ENCODE measurements around the gene OR2T6. TPM values are rescaled to one million over a fixed set of nuclear protein-coding genes. Genes with fewer than 3 reads are reported as not detected.
"Not testable (repeated sequence)": the region's sequence is repeated elsewhere in the genome, so short reads cannot be mapped to it uniquely, and the experiment has no call there.

The OR2T6 gene
- total and polyA plus RNA-seq, 8 donors: under 0.01 TPM; not detected in 7

- DNase-seq; H3K36me3 ChIP-seq; H3K4me3 ChIP-seq; H3K27ac ChIP-seq; H3K4me1 ChIP-seq; intact Hi-C loops (cut with DNase I; ENCODE audit: low total_unique reads); H3K27me3 ChIP-seq; H3K9me3 ChIP-seq: not testable (repeated sequence)
- WGBS, 5 donors: 59 to 70% (median 70%) methylated on average over 4 of the region's 4 CpGs
Observed at GRCh38 chr1:248432201-248432600, 56.7 kb downstream of the OR2T6 start.

GRCh38 chr1:248433811-248434415 is 58.4 kb downstream of the OR2T6 start:
- H3K36me3 ChIP-seq; H3K27me3 ChIP-seq; H3K4me1 ChIP-seq; H3K9me3 ChIP-seq; intact Hi-C loops (cut with DNase I; ENCODE audit: low total_unique reads); H3K27ac ChIP-seq; DNase-seq; H3K4me3 ChIP-seq: not testable (repeated sequence)
- WGBS, 5 donors: 93 to 99% (median 95%) methylated on average over 16 to 36 of the region's 38 CpGs

- intact Hi-C loops (cut with DNase I; ENCODE audit: low total_unique reads); H3K27me3 ChIP-seq; DNase-seq; H3K27ac ChIP-seq; H3K9me3 ChIP-seq; H3K4me1 ChIP-seq; H3K4me3 ChIP-seq; H3K36me3 ChIP-seq: not testable (repeated sequence)
- 73 to 98% (median 89%) methylated on average over 4 to 6 of the region's 6 CpGs for WGBS, 5 donors
Observed at GRCh38 chr1:248434913-248435312, 59.4 kb downstream of the OR2T6 start.

- intact Hi-C loops (cut with DNase I; ENCODE audit: low total_unique reads); H3K9me3 ChIP-seq; H3K27me3 ChIP-seq; H3K27ac ChIP-seq; H3K36me3 ChIP-seq; DNase-seq; H3K4me3 ChIP-seq; H3K4me1 ChIP-seq: not testable (repeated sequence)
- 64 to 74% (median 72%) methylated on average over 3 of the region's 3 CpGs for WGBS, 5 donors
Observed at GRCh38 chr1:248436303-248436702, 60.8 kb downstream of the OR2T6 start.

- H3K27ac ChIP-seq; DNase-seq; H3K36me3 ChIP-seq; intact Hi-C loops (cut with DNase I; ENCODE audit: low total_unique reads); H3K4me1 ChIP-seq; H3K27me3 ChIP-seq; H3K9me3 ChIP-seq; H3K4me3 ChIP-seq: not testable (repeated sequence)
- WGBS, 5 donors: 38 to 69% (median 48%) methylated on average over 1 of the region's 1 CpG
Observed at GRCh38 chr1:248438668-248439067, 63.1 kb downstream of the OR2T6 start.

- H3K4me1 ChIP-seq; H3K4me3 ChIP-seq; H3K9me3 ChIP-seq; H3K36me3 ChIP-seq; DNase-seq; intact Hi-C loops (cut with DNase I; ENCODE audit: low total_unique reads); H3K27me3 ChIP-seq; H3K27ac ChIP-seq: not testable (repeated sequence)
- 58 to 70% (median 66%) methylated on average over 5 of the region's 5 CpGs for WGBS, 5 donors
Observed at GRCh38 chr1:248439283-248439682, 63.7 kb downstream of the OR2T6 start.

Other genes with a start within 250 kb of the OR2T6 start
- not detected for gene OR2M5, start 230.6 kb upstream of the OR2T6 start, total RNA-seq
- gene OR2M5, start 230.6 kb upstream of the OR2T6 start, polyA plus RNA-seq: not detected
- gene OR2M2, start 200.9 kb upstream of the OR2T6 start, total RNA-seq: not detected
- gene OR2M2, start 200.9 kb upstream of the OR2T6 start, polyA plus RNA-seq: not detected
- under 1 TPM in 1 of 5 donors, not detected in 4; 0.45 TPM for gene OR2M3, start 178.5 kb upstream of the OR2T6 start, total RNA-seq
- not detected for gene OR2M3, start 178.5 kb upstream of the OR2T6 start, polyA plus RNA-seq
- gene OR2M4, start 144.3 kb upstream of the OR2T6 start, total RNA-seq: not detected
- gene OR2M4, start 144.3 kb upstream of the OR2T6 start, polyA plus RNA-seq: not detected
- gene OR2T33, start 97.8 kb upstream of the OR2T6 start, total RNA-seq: not detected
- gene OR2T33, start 97.8 kb upstream of the OR2T6 start, polyA plus RNA-seq: not detected
- gene OR2T12, start 72.3 kb upstream of the OR2T6 start, total RNA-seq: not detected
- gene OR2T12, start 72.3 kb upstream of the OR2T6 start, polyA plus RNA-seq: not detected
- not detected for gene OR2M7, start 51.2 kb upstream of the OR2T6 start, total RNA-seq
- not detected for gene OR2M7, start 51.2 kb upstream of the OR2T6 start, polyA plus RNA-seq
- gene OR14C36, start 27.0 kb upstream of the OR2T6 start, total RNA-seq: not detected
- gene OR14C36, start 27.0 kb upstream of the OR2T6 start, polyA plus RNA-seq: not detected
- gene OR2T4, start 14.1 kb upstream of the OR2T6 start, total RNA-seq: not detected
- gene OR2T4, start 14.1 kb upstream of the OR2T6 start, polyA plus RNA-seq: not detected
- not detected for gene OR2T1, start 27.3 kb downstream of the OR2T6 start, total RNA-seq
- not detected for gene OR2T1, start 27.3 kb downstream of the OR2T6 start, polyA plus RNA-seq
- not detected for gene OR2T2, start 69.9 kb downstream of the OR2T6 start, total RNA-seq
- not detected for gene OR2T2, start 69.9 kb downstream of the OR2T6 start, polyA plus RNA-seq
- not detected for gene OR2T3, start 97.6 kb downstream of the OR2T6 start, total RNA-seq
- not detected for gene OR2T3, start 97.6 kb downstream of the OR2T6 start, polyA plus RNA-seq
- gene OR2T5, start 112.8 kb downstream of the OR2T6 start, total RNA-seq: not detected
- not detected for gene OR2T5, start 112.8 kb downstream of the OR2T6 start, polyA plus RNA-seq
- not detected for gene OR2G6, start 132.3 kb downstream of the OR2T6 start, total RNA-seq
- gene OR2G6, start 132.3 kb downstream of the OR2T6 start, polyA plus RNA-seq: not detected
- not detected for gene OR2T29, start 187.0 kb downstream of the OR2T6 start, total RNA-seq
- gene OR2T29, start 187.0 kb downstream of the OR2T6 start, polyA plus RNA-seq: not detected
- not detected for gene OR2T34, start 199.0 kb downstream of the OR2T6 start, total RNA-seq
- gene OR2T34, start 199.0 kb downstream of the OR2T6 start, polyA plus RNA-seq: not detected
- gene OR2T10, start 222.0 kb downstream of the OR2T6 start, total RNA-seq: not detected
- not detected for gene OR2T10, start 222.0 kb downstream of the OR2T6 start, polyA plus RNA-seq

All from stomach (tissue), 9 donors.